ENCODE results near the gene PLXDC2.

DNA sequence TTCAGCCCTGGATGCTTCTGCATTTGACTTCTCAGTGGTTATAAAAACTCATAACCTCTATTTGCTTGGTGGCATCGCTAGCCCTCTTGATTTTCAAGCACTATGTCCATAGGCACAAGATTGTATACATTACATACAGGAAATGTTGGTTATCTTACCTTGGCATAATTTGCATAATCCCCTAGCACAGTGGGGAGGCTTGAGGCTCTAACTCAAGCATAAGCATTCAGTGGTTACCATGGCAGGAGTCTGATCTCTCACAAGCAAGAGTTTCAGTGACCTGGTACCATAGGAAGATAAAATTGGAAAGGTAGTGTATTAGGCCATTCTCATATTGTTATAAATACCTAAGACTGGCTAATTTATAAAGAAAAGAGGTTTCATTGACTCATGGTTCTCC is 121.8 kb downstream of the PLXDC2 start:
- TF ChIP-seq, protein P1, sequence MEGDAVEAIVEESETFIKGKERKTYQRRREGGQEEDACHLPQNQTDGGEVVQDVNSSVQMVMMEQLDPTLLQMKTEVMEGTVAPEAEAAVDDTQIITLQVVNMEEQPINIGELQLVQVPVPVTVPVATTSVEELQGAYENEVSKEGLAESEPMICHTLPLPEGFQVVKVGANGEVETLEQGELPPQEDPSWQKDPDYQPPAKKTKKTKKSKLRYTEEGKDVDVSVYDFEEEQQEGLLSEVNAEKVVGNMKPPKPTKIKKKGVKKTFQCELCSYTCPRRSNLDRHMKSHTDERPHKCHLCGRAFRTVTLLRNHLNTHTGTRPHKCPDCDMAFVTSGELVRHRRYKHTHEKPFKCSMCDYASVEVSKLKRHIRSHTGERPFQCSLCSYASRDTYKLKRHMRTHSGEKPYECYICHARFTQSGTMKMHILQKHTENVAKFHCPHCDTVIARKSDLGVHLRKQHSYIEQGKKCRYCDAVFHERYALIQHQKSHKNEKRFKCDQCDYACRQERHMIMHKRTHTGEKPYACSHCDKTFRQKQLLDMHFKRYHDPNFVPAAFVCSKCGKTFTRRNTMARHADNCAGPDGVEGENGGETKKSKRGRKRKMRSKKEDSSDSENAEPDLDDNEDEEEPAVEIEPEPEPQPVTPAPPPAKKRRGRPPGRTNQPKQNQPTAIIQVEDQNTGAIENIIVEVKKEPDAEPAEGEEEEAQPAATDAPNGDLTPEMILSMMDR (IDR thresholded peaks at IDR 0.05) = no peak
- no peak for TF ChIP-seq POLR2A (IDR thresholded peaks at IDR 0.05)

Measured in Peyer's patch (tissue), 4 donors.